Sigmoid colon (tissue), 4 donors: Measurements from ENCODE around the gene MAU2.
A peak's percentile ranks its signal among the peaks of the same experiment; 100 is the strongest.

Experiments used
- CTCF ChIP-seq, 4 experiments: fragments of 450-650 bp in 3 of 4; fragments of 200-600 bp in 1 of 4; IDR thresholded peaks; one replicate each; pipeline ENCODE4 v1.5.1; 2016 to 2019; ENCODE audit warnings: antibody characterized with exemption in 4 of 4, mild to moderate bottlenecking in 3 of 4, moderate library complexity in 2 of 4
- EP300 ChIP-seq, 4 donors: sonication (generic); formaldehyde crosslinking; IDR thresholded peaks; one replicate each; pipeline ENCODE4 v1.6.1; 2017; ENCODE audit warnings: antibody characterized with exemption in 4 of 4
- POLR2A ChIP-seq, 2 donors: fragments of 450-650 bp; IDR thresholded peaks; one replicate each; pipeline ENCODE4 v1.6.1; 2016; ENCODE audit warnings: antibody characterized with exemption in 2 of 2, mild to moderate bottlenecking in 2 of 2, moderate library complexity in 2 of 2
- POLR2AphosphoS5 ChIP-seq, 4 donors: sonication (generic); formaldehyde crosslinking; IDR thresholded peaks; one replicate each; pipeline ENCODE4 v1.6.1; 2017; ENCODE audit warnings: antibody characterized with exemption in 4 of 4

DNA sequence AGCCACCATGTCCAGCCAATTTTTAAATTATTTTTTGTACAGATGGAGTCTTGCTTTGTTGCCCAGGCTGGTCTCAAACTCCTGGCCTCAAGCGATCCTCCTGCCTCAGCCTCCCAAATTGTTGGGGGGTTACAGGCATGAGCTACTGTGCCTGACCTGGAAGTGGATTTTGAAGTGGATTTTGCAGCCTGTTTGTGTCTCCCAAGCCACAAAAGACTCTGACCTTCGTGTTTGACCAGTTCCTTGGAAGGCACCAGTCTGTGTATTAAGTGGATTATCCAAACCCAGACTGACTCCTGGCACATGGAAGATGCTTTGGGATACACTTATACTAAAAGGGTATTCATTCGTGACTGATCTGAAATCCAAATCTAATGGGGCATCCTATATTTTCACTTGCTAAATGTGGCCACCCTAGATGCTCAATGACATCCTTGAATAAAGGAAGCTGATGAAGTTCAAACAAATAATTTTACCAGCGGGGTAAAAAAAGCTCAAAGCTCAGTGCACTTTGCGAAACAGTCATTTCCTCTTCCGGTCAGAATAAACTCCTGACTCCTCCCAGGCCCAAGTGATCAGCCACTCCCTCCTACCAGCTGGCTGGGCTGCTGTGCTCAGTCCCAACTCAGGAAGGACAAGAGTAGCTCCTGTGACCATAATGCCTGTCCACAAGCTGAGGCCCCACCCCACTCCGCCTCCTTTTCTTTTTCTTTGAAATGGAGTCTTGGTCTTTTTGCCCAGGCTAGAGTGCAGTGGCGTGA, 52.2 kb downstream of the MAU2 start:
- TF ChIP-seq CTCF (IDR thresholded peaks at IDR 0.05) = no peak
- TF ChIP-seq POLR2A (IDR thresholded peaks at IDR 0.05) = peak in 1 of 2 donors; percentile 48
- peak in 3 of 4 donors; percentile 18 to 63 (median 29) for TF ChIP-seq POLR2AphosphoS5 (IDR thresholded peaks at IDR 0.05)
- no peak for TF ChIP-seq EP300 (IDR thresholded peaks at IDR 0.05)
